OCI-LY7 (cell line): Measurements from ENCODE around the gene ADARB2.

Experiments
- CTCF ChIP-seq: fragments of 200-600 bp; sonication (generic); conservative IDR thresholded peaks from 2 replicates; pipeline ENCODE4 v1.5.1; 2014; ENCODE audit warnings: mild to moderate bottlenecking, antibody characterized with exemption, low read length, moderate library complexity, mixed read lengths
- EZH2phosphoT487 ChIP-seq: fragments of 200-600 bp; sonication (generic); IDR thresholded peaks from 2 replicates; pipeline ENCODE4 v1.6.1; 2018; ENCODE audit warnings: low read depth, borderline replicate concordance, mild to moderate bottlenecking, mixed run types, antibody characterized with exemption, low read length, moderate library complexity, mixed read lengths

- TF ChIP-seq CTCF = no peak
- no peak for TF ChIP-seq EZH2phosphoT487
Measured at GRCh38 chr10:1766049-1766448, 28.7 kb upstream of the ADARB2 start.
